ENCODE results near the gene TRIAP1.
"Not testable (repeated sequence)": the region's sequence is repeated elsewhere in the genome, so short reads cannot be mapped to it uniquely, and the experiment has no call there.

TRIAP1 gene

GRCh38 chr12:120468821-120469449, 22.8 kb upstream of the TRIAP1 start:
- peak; percentile 35 for DNase-seq (ENCODE audit: low read depth)

- peak; percentile 71 for DNase-seq (ENCODE audit: low read depth)
Observed at GRCh38 chr12:120468325-120468820, 22.2 kb upstream of the TRIAP1 start.

GRCh38 chr12:120467439-120467838, 21.3 kb upstream of the TRIAP1 start:
- DNase-seq (ENCODE audit: low read depth) = no peak

- DNase-seq (ENCODE audit: low read depth) = peak; percentile 66
Observed at GRCh38 chr12:120466560-120467315, 20.6 kb upstream of the TRIAP1 start.

GRCh38 chr12:120465756-120466155, 19.6 kb upstream of the TRIAP1 start:
- no peak for DNase-seq (ENCODE audit: low read depth)

- no peak for DNase-seq (ENCODE audit: low read depth)
Observed at GRCh38 chr12:120463712-120464111, 17.5 kb upstream of the TRIAP1 start.

- DNase-seq (ENCODE audit: low read depth) = no peak
Observed at GRCh38 chr12:120462099-120462640, 16.0 kb upstream of the TRIAP1 start.

GRCh38 chr12:120460157-120460556, 14.0 kb upstream of the TRIAP1 start:
- no peak for DNase-seq (ENCODE audit: low read depth)

GRCh38 chr12:120457133-120457532, 10.9 kb upstream of the TRIAP1 start:
- DNase-seq (ENCODE audit: low read depth) = peak; percentile 47

- DNase-seq (ENCODE audit: low read depth) = no peak
Observed at GRCh38 chr12:120455302-120455701, 9.1 kb upstream of the TRIAP1 start.

GRCh38 chr12:120453977-120454376, 7.8 kb upstream of the TRIAP1 start:
- peak; percentile 66 for DNase-seq (ENCODE audit: low read depth)

- no peak for DNase-seq (ENCODE audit: low read depth)
Observed at GRCh38 chr12:120453060-120453750, 7.0 kb upstream of the TRIAP1 start.

GRCh38 chr12:120452524-120452923, 6.3 kb upstream of the TRIAP1 start:
- DNase-seq (ENCODE audit: low read depth) = peak; percentile 38

- no peak for DNase-seq (ENCODE audit: low read depth)
Observed at GRCh38 chr12:120447992-120448391, 1.8 kb upstream of the TRIAP1 start.

- not testable (repeated sequence) for DNase-seq (ENCODE audit: low read depth)
Observed at GRCh38 chr12:120446844-120447178, 627 bp upstream of the TRIAP1 start.

GRCh38 chr12:120444676-120445075, 1.5 kb downstream of the TRIAP1 start:
- DNase-seq (ENCODE audit: low read depth) = no peak

GRCh38 chr12:120439646-120440247, 6.4 kb downstream of the TRIAP1 start:
- DNase-seq (ENCODE audit: low read depth) = peak; percentile 85

- DNase-seq (ENCODE audit: low read depth) = no peak
Observed at GRCh38 chr12:120438495-120439198, 7.5 kb downstream of the TRIAP1 start.

GRCh38 chr12:120437735-120438494, 8.3 kb downstream of the TRIAP1 start, which contains the start of gene COX6A1:
Gene COX6A1, plus strand, starts transcription at chr12:120438113. Its CDS starts 14 bp downstream, at chr12:120438127.
- peak; percentile 99 for DNase-seq (ENCODE audit: low read depth)

- no peak for DNase-seq (ENCODE audit: low read depth)
Observed at GRCh38 chr12:120432772-120433525, 13.2 kb downstream of the TRIAP1 start.

Data from ELR (cell line).